ENCODE data around the gene A1CF. TPM values are rescaled to one million over a fixed set of nuclear protein-coding genes. Genes with fewer than 3 reads are reported as not detected.

A1CF gene
- 0.03 to 0.10 TPM (median 0.09 TPM) in 3 of 5 replicates, not detected in the others for total RNA-seq (2022; extraction: Qiagen RNA extraction; ENCODE audit: low read depth)

GRCh38 chr10:50885097-50885859 is at the start of gene A1CF:
A1CF (minus strand) TSS chr10:50885627; CDS start chr10:50859940, 25,687 bp downstream.

Other genes starting within 250 kb of the A1CF start
- gene ASAH2B, start 145.7 kb downstream of the A1CF start, total RNA-seq (2022; extraction: Qiagen RNA extraction; ENCODE audit: low read depth), result 3.0 to 4.3 TPM (median 3.6 TPM) in 5 replicates
- not detected in 5 replicates for gene PRKG1, start 188.9 kb upstream of the A1CF start, total RNA-seq (2022; extraction: Qiagen RNA extraction; ENCODE audit: low read depth)